Measurements from ENCODE around the gene PRSS50. TPM values are rescaled to one million over a fixed set of nuclear protein-coding genes. Genes with fewer than 3 reads are reported as not detected.

The PRSS50 gene
- total RNA-seq, 1 experiment from 2014 or later, result not detected

DNA sequence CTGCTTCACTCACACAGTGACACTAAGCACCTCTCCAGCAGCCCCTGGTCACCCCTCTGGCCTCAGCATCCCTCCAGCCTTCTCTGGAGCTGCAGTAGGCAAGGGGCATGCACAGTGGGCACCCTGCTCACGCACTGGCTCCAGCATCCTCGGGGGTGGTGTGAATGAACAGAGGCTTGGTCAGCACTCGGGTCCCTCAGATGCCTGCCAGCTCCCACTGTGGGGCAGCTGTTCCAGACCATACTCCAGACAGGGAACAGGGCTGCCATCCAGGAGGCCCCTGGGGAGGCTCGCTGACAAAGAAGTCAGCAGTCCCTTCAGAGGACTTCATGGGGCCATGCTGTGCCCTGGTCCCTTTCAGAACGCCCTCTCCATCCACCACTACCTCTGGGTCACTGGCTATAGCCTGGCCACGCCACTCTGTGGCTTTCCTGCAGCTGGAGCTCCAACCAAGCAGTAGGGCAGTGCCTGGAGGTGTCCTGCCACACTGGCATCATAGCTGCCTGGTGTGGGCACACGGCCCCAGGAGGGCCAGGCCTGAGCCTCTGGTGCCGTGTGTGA, 50.5 kb downstream of the PRSS50 start (continued):
- TF ChIP-seq, protein P1, sequence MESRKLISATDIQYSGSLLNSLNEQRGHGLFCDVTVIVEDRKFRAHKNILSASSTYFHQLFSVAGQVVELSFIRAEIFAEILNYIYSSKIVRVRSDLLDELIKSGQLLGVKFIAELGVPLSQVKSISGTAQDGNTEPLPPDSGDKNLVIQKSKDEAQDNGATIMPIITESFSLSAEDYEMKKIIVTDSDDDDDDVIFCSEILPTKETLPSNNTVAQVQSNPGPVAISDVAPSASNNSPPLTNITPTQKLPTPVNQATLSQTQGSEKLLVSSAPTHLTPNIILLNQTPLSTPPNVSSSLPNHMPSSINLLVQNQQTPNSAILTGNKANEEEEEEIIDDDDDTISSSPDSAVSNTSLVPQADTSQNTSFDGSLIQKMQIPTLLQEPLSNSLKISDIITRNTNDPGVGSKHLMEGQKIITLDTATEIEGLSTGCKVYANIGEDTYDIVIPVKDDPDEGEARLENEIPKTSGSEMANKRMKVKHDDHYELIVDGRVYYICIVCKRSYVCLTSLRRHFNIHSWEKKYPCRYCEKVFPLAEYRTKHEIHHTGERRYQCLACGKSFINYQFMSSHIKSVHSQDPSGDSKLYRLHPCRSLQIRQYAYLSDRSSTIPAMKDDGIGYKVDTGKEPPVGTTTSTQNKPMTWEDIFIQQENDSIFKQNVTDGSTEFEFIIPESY (IDR thresholded peaks at IDR 0.05; ENCODE audit: extremely low read depth, insufficient replicate concordance, low read length), result no peak
- TF ChIP-seq POLR2A (IDR thresholded peaks at IDR 0.05; ENCODE audit: borderline replicate concordance, extremely low read depth, insufficient read depth, insufficient read length) (no peak), EZH2 (IDR thresholded peaks at IDR 0.05) (no peak)

DNA sequence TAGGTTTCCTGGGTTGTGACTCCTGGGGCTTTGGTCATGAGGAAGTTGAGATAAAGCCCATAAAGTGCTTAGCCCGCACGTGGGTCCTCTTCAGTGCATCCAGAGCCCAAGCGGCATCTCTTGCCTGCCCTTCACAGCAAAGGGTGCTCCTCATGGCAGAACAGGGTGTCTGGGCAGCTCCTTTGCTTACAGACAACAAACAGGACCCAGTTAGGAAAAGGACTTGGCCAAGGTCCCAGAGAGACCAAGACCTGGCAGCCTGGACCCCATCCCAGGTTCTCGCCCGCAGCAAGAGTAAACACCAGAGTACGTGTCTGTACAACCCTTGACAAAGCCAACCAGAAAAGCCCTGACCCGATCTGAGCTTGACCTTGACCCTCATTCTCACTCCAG, 51.2 kb downstream of the PRSS50 start:
- POLR2A ChIA-PET, result no interaction called here
- BruUV-seq (replicated peaks), result no TSS peak

More for the DNA sequence above, 51.2 kb downstream of the PRSS50 start:
- no peaks in the 10 kb centered on the region for H3K9me3 ChIP-seq (ENCODE audit: control insufficient read depth in 1 of 2, insufficient read depth in 1 of 2, low read depth in 1 of 2, low read length in 2 of 2)
- no peak overlapping the region for H3K4me3 ChIP-seq (replicated peaks in 1 of 2; ENCODE audit: low read depth in 1 of 2, low read length in 2 of 2)
- no peak overlapping the region for H3K9ac ChIP-seq (ENCODE audit: low read length)
- ChIA-PET RAD21 (ENCODE audit: low non-redundant PET in 1 of 2, low total read pairs in 2 of 2, uncharacterized antibody in 2 of 2, unreplicated experiment in 2 of 2) (no interaction called here), CTCF (interaction anchor here (0.9 kb wide), 1 partner anchor 27 kb away, joined by 3 read pairs; the partner anchor contains the start of gene ALS2CL)
- intact Hi-C loops (cut with micrococcal nuclease), result no loop called here
- ATAC-seq, result no peak
- no peak overlapping the region for H2AFZ ChIP-seq (ENCODE audit: low read depth, low read length, poor library complexity, severe bottlenecking)
- no peak for DNase-seq (ENCODE audit: low read depth, low spot score)
- no peaks in the 10 kb centered on the region for H3K27me3 ChIP-seq (ENCODE audit: insufficient read depth, low read length)
- no peaks in the 10 kb centered on the region for H3K36me3 ChIP-seq (ENCODE audit: control insufficient read depth in 1 of 2, insufficient read depth in 2 of 2, low read length in 2 of 2)
- TF ChIP-seq REST (IDR thresholded peaks at IDR 0.05; ENCODE audit: low read depth) (no peak), ZFX (IDR thresholded peaks at IDR 0.05) (no peak), RAD21 (IDR thresholded peaks at IDR 0.05; ENCODE audit: low read depth) (no peak), EZH2phosphoT487 (IDR thresholded peaks at IDR 0.05; ENCODE audit: borderline replicate concordance) (no peak), SIN3A (IDR thresholded peaks at IDR 0.05; ENCODE audit: low read depth) (no peak), YY1 (IDR thresholded peaks at IDR 0.05; ENCODE audit: extremely low read depth, insufficient replicate concordance, low read depth, low read length) (no peak), MAX (IDR thresholded peaks at IDR 0.05) (no peak), POLR2AphosphoS5 (IDR thresholded peaks at IDR 0.05; ENCODE audit: low read depth, low read length) (no peak), ATF3 (IDR thresholded peaks at IDR 0.05) (no peak)
- TF ChIP-seq, protein P1 (IDR thresholded peaks at IDR 0.05; ENCODE audit: extremely low read depth, insufficient replicate concordance, low read length), result no peak
- no peaks in the 10 kb centered on the region for H4K20me1 ChIP-seq (ENCODE audit: insufficient read depth)
- no peaks in the 10 kb centered on the region; a peak in 1 of 4 replicates for H3K4me1 ChIP-seq (ENCODE audit: control insufficient read depth in 1 of 2, insufficient read depth in 2 of 2, low read length in 2 of 2)
- no peaks in the 10 kb centered on the region for H3K9me2 ChIP-seq (ENCODE audit: insufficient read depth)
- no peak overlapping the region for H3K27ac ChIP-seq (ENCODE audit: low read depth, low read length)
- H3K79me2 ChIP-seq (ENCODE audit: insufficient read depth, low read length), result no peaks in the 10 kb centered on the region
- H3K4me2 ChIP-seq (ENCODE audit: low read length), result no peak overlapping the region
